WERI-Rb-1 (cell line): ENCODE measurements around the gene HLA-DMA.

Experiments used
- DNase-seq: peaks from one replicate; pipeline ENCODE4 v3.0.0-alpha.2; 2020
- H3K27ac ChIP-seq: fragments of 250-450 bp; sonication (Bioruptor Pico); 2 replicates; pipeline ENCODE4 v1.5.1; 2020; ENCODE audit warnings: mild to moderate bottlenecking, moderate library complexity
- H3K27me3 ChIP-seq: fragments of 250-450 bp; sonication (Bioruptor Pico); 2 replicates; pipeline ENCODE4 v1.5.1; 2021; ENCODE audit warnings: mild to moderate bottlenecking, low read depth, moderate library complexity; ENCODE audit not compliant: insufficient read depth, severe bottlenecking
- H3K36me3 ChIP-seq: fragments of 250-450 bp; sonication (Bioruptor Pico); 2 replicates; pipeline ENCODE4 v1.5.1; 2020; ENCODE audit warnings: mild to moderate bottlenecking, moderate library complexity
- H3K4me3 ChIP-seq: 2 replicates; pipeline ENCODE4 v1.5.1; 2011; ENCODE audit warnings: low read depth, mild to moderate bottlenecking, control low read depth, low read length
- H3K9me3 ChIP-seq: fragments of 250-450 bp; sonication (Bioruptor Pico); 2 replicates; pipeline ENCODE4 v1.5.1; 2021; ENCODE audit warnings: mild to moderate bottlenecking, moderate library complexity; ENCODE audit not compliant: severe bottlenecking
- TF ChIP-seq, protein P1 (sequence below): IDR thresholded peaks from 2 replicates; pipeline ENCODE4 v1.5.1; 2011; ENCODE audit warnings: low read depth, mild to moderate bottlenecking, control low read depth, inconsistent platforms, low read length

Gene HLA-DMA

DNA sequence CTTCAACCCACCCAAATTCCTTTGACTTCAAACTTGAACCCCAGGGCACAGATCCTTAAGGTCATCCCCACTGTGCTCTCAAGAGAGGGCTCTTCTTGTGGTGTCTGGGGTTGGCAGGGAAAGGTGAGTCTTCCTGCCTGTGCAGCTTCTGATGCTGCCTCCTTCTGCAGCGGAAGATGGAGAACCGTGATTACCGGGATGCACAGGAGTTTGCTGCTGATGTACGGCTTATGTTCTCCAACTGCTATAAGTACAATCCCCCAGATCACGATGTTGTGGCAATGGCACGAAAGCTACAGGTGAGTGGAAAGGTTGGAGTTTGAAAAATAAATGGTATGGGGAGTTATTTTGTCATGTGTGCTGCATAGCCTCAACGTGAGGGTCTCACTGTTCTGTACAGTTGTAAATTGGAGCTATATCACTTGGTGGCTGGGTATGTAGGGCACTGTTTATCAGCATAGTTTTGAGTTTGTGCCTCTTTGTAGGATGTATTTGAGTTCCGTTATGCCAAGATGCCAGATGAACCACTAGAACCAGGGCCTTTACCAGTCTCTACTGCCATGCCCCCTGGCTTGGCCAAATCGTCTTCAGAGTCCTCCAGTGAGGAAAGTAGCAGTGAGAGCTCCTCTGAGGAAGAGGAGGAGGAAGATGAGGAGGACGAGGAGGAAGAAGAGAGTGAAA is 24.5 kb upstream of the HLA-DMA start:
- Histone ChIP-seq H3K27me3 (no peaks in the 10 kb centered on the region), H3K9me3 (no peaks in the 10 kb centered on the region), H3K4me3 (no peak overlapping the region), H3K36me3 (peaks cover 100% of the 10 kb centered on the region), H3K27ac (no peak overlapping the region)
- DNase-seq: no peak
- TF ChIP-seq, protein P1, sequence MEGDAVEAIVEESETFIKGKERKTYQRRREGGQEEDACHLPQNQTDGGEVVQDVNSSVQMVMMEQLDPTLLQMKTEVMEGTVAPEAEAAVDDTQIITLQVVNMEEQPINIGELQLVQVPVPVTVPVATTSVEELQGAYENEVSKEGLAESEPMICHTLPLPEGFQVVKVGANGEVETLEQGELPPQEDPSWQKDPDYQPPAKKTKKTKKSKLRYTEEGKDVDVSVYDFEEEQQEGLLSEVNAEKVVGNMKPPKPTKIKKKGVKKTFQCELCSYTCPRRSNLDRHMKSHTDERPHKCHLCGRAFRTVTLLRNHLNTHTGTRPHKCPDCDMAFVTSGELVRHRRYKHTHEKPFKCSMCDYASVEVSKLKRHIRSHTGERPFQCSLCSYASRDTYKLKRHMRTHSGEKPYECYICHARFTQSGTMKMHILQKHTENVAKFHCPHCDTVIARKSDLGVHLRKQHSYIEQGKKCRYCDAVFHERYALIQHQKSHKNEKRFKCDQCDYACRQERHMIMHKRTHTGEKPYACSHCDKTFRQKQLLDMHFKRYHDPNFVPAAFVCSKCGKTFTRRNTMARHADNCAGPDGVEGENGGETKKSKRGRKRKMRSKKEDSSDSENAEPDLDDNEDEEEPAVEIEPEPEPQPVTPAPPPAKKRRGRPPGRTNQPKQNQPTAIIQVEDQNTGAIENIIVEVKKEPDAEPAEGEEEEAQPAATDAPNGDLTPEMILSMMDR: no peak

DNA sequence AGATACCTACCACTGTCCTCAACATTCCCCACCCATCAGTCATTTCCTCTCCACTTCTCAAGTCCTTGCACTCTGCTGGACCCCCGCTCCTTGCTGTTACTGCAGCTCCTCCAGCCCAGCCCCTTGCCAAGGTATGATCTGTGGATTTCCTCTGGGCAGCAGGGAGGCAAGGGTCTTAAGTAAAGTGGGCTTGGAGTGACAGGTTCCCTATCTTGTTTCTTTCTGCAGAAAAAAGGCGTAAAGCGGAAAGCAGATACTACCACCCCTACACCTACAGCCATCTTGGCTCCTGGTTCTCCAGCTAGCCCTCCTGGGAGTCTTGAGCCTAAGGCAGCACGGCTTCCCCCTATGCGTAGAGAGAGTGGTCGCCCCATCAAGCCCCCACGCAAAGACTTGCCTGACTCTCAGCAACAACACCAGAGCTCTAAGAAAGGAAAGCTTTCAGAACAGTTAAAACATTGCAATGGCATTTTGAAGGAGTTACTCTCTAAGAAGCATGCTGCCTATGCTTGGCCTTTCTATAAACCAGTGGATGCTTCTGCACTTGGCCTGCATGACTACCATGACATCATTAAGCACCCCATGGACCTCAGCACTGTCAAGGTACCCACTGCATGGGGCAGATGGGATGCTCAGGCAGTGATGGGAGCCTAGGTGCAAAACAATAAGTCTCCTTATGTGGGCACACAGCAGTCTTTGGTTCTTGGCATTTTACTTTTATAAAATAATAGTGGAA is 23.6 kb upstream of the HLA-DMA start:
- TF ChIP-seq, protein P1: no peak
- DNase-seq: no peak
- H3K9me3 ChIP-seq: no peaks in the 10 kb centered on the region
- H3K36me3 ChIP-seq: peaks cover 95% of the 10 kb centered on the region
- no peaks in the 10 kb centered on the region for H3K27me3 ChIP-seq
- no peak overlapping the region for H3K27ac ChIP-seq
- no peak overlapping the region for H3K4me3 ChIP-seq

DNA sequence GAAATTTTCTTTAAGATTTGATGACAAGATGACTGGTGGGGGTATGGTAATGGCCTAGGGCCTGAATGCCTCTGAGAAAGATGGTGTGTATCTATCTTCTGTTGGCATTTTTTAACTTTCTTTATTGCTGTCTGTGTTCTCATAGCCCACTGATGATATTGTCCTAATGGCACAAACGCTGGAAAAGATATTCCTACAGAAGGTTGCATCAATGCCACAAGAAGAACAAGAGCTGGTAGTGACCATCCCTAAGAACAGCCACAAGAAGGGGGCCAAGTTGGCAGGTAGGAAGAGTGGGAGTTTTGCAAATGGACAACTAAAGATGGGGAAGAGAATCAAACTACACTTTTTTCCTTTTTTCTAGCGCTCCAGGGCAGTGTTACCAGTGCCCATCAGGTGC is 23.0 kb upstream of the HLA-DMA start:
- Histone ChIP-seq H3K4me3 (no peak overlapping the region), H3K9me3 (no peaks in the 10 kb centered on the region), H3K36me3 (peaks cover 94% of the 10 kb centered on the region), H3K27me3 (no peaks in the 10 kb centered on the region), H3K27ac (no peak overlapping the region)
- DNase-seq: no peak
- TF ChIP-seq, protein P1: no peak

DNA sequence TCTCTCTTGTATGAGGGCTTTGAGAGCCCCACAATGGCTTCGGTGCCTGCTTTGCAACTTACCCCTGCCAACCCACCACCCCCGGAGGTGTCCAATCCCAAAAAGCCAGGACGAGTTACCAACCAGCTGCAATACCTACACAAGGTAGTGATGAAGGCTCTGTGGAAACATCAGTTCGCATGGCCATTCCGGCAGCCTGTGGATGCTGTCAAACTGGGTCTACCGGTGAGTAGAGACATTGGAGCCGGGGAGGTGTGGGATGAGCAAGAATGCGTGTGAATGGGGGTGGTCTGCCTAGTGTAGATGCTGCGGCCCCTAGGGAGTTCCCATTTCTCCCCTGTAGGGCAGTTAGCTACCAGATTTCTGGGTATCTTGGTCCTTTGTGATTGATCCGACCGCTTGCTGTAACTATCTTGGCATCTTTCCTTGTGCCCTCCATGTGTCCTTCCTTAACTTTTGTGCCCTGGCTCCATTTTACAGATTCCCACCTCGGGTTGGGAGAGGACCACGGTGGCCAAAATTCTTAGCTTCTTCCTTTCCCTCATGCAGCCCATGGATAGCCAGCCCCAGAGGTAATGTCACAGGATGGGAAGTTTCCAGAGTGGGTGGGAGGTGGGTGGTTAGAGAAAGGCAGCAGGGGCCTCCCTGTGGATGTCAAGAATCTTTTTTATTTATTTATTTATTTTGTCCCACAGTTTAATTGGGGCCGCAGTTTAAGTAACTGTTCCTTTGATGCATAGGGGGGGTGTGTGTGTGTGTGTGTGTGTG is 21.8 kb upstream of the HLA-DMA start:
- TF ChIP-seq, protein P1: no peak
- no peak for DNase-seq
- H3K27ac ChIP-seq: no peak overlapping the region
- peak overlapping the region; percentile 93 for H3K4me3 ChIP-seq
- peaks cover 91% of the 10 kb centered on the region for H3K36me3 ChIP-seq
- no peaks in the 10 kb centered on the region for H3K27me3 ChIP-seq
- no peaks in the 10 kb centered on the region for H3K9me3 ChIP-seq

DNA sequence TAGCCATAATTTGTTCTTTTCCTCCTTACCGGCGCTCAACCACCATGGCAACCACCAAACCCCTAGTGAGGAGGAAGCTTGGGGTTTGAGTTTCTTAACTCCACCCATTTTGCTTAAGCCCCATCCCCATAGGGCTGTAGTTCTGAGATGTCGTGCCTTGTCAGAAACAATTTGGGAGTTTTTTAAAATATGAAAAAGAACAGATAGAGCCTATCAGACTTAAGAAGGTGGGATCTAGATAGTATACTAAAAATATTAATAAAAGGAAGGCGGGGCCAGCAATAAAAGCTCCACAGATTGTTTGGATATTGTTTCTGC is 21.1 kb upstream of the HLA-DMA start:
- Histone ChIP-seq H3K4me3 (peak overlapping the region; percentile 93), H3K9me3 (no peaks in the 10 kb centered on the region), H3K27me3 (no peaks in the 10 kb centered on the region), H3K27ac (no peak overlapping the region), H3K36me3 (peaks cover 89% of the 10 kb centered on the region)
- TF ChIP-seq, protein P1: no peak
- no peak for DNase-seq
